LHCN-M2 (cell line): ENCODE data around the gene PTRH2. TPM values are rescaled to one million over a fixed set of nuclear protein-coding genes. Genes with fewer than 3 reads are reported as not detected.

Experiments used
- DNase-seq: peaks from one replicate; pipeline ENCODE4 v3.0.0-alpha.2; 2012; ENCODE audit warnings: low read depth
- total RNA-seq: library from RNA; depleted of rRNA; stranded (reverse); fragments of >200 nt; gene quantifications from 2 replicates; pipeline ENCODE4 v1.2.3, GENCODE V29; 2014; rRNA removed

Gene PTRH2
- total RNA-seq, 1 experiment from 2014 or later: 34.3 TPM

GRCh38 chr17:59669944-59670343 lies 37.3 kb downstream of the PTRH2 start:
- DNase-seq: no peak

- DNase-seq: no peak
Measured at GRCh38 chr17:59669411-59669810, 37.8 kb downstream of the PTRH2 start.

- peak; percentile 93 for DNase-seq
Measured at GRCh38 chr17:59668816-59669215, 38.4 kb downstream of the PTRH2 start.

- DNase-seq: peak; percentile 31
Measured at GRCh38 chr17:59666235-59666634, 41.0 kb downstream of the PTRH2 start.

- DNase-seq: peak; percentile 81
Measured at GRCh38 chr17:59656624-59657023, 50.6 kb downstream of the PTRH2 start.

- DNase-seq: peak; percentile 89
Measured at GRCh38 chr17:59652119-59652518, 55.1 kb downstream of the PTRH2 start.

- peak; percentile 61 for DNase-seq
Measured at GRCh38 chr17:59651346-59651745, 55.9 kb downstream of the PTRH2 start.

- DNase-seq: no peak
Measured at GRCh38 chr17:59650642-59651041, 56.6 kb downstream of the PTRH2 start.

- no peak for DNase-seq
Measured at GRCh38 chr17:59649886-59650285, 57.3 kb downstream of the PTRH2 start.

Other genes with a start within 250 kb of the PTRH2 start
- gene DHX40, start 141.8 kb downstream of the PTRH2 start, total RNA-seq: 39.2 and 39.7 TPM in 2 replicates
- 389 and 434 TPM in 2 replicates for gene CLTC, start 87.5 kb downstream of the PTRH2 start, total RNA-seq
- 193 and 225 TPM in 2 replicates for gene VMP1, start 224 bp upstream of the PTRH2 start, total RNA-seq
- gene TUBD1, start 185.5 kb upstream of the PTRH2 start, total RNA-seq: 1.3 and 4.8 TPM in 2 replicates
- 21.4 and 30.7 TPM in 2 replicates for gene RPS6KB1, start 185.7 kb upstream of the PTRH2 start, total RNA-seq